SK-N-SH (cell line): ENCODE measurements around the gene CYSTM1. TPM values are rescaled to one million over a fixed set of nuclear protein-coding genes. Genes with fewer than 3 reads are reported as not detected.

Experiments used
- CTCF ChIA-PET: fragments of 300-600, 350-600 bp; formaldehyde crosslinking; extraction: SDS; loops from one replicate; lab custom pipeline; 2021; lab: Yijun Ruan, JAX
- POLR2A ChIA-PET: fragments of 350-600 bp; sonication (Branson Sonifier 250); formaldehyde crosslinking; extraction: SDS; loops from one replicate; lab custom pipeline; 2020; ENCODE audit warnings: antibody characterized with exemption, inconsistent platforms; lab: Yijun Ruan, JAX
- DNase-seq: peaks from one replicate; pipeline ENCODE4 v3.0.0; 2012
- H2AFZ ChIP-seq: fragments of 200-600 bp; sonication (generic); 2 replicates; pipeline ENCODE4 v1.8.1; 2016; ENCODE audit warnings: antibody characterized with exemption, mild to moderate bottlenecking, low read depth
- H3F3A ChIP-seq: fragments of 200-600 bp; sonication (generic); replicated peaks from 2 replicates; pipeline ENCODE3; 2016; ENCODE audit warnings: antibody characterized with exemption, mild to moderate bottlenecking; ENCODE audit not compliant: insufficient read depth
- H3K27ac ChIP-seq, 2 experiments: fragments of 200-500 bp in 1 of 2; fragments of 200-600 bp in 1 of 2; sonication (Bioruptor generic) in 1 of 2; sonication (generic), shearing (Covaris generic) in 1 of 2; 2 replicates each; pipeline versions ENCODE4 v1.5.1 to v1.6.1; 2014 to 2016; ENCODE audit warnings: low read depth in 2 of 2, inconsistent platforms in 1 of 2, low read length in 1 of 2, mild to moderate bottlenecking in 1 of 2, mixed read lengths in 1 of 2
- H3K27me3 ChIP-seq: fragments of 200-600 bp; sonication (generic), shearing (Covaris generic); 2 replicates; pipeline ENCODE4 v1.6.1; 2016; ENCODE audit warnings: mixed run types; ENCODE audit not compliant: insufficient read depth
- H3K36me3 ChIP-seq, 2 experiments: fragments of 200-500 bp in 1 of 2; fragments of 200-600 bp in 1 of 2; sonication (Bioruptor generic) in 1 of 2; sonication (generic) in 1 of 2; replicated peaks in 1 of 2; 2 replicates each; pipeline versions ENCODE3 to v1.5.1; 2014 to 2016; ENCODE audit warnings: low read length in 1 of 2, mild to moderate bottlenecking in 1 of 2; ENCODE audit not compliant: insufficient read depth in 2 of 2, control insufficient read depth in 1 of 2
- H3K4me1 ChIP-seq, 2 experiments: fragments of 200-500 bp in 1 of 2; fragments of 200-600 bp in 1 of 2; sonication (Bioruptor generic) in 1 of 2; sonication (generic), shearing (Covaris generic) in 1 of 2; 2 replicates each; pipeline versions ENCODE4 v1.5.1 to v1.6.1; 2014 to 2016; ENCODE audit warnings: low read depth in 1 of 2, low read length in 1 of 2, mixed run types in 1 of 2; ENCODE audit not compliant: insufficient read depth in 2 of 2, control insufficient read depth in 1 of 2
- H3K4me2 ChIP-seq: fragments of 200-600 bp; sonication (generic), shearing (Covaris generic); 2 replicates; pipeline ENCODE4 v1.6.1; 2017; ENCODE audit warnings: mixed run types
- H3K4me3 ChIP-seq, 2 experiments: fragments of 200-500 bp in 1 of 2; fragments of 200-600 bp in 1 of 2; sonication (Bioruptor generic) in 1 of 2; sonication (generic), shearing (Covaris generic) in 1 of 2; 2 replicates each; pipeline versions ENCODE4 v1.5.1 to v1.8.1; 2014 to 2016; ENCODE audit warnings: low read depth in 2 of 2, inconsistent platforms in 1 of 2, low read length in 1 of 2, mild to moderate bottlenecking in 1 of 2, mixed read lengths in 1 of 2, moderate library complexity in 1 of 2
- H3K79me2 ChIP-seq: fragments of 200-600 bp; sonication (generic); 2 replicates; pipeline ENCODE4 v1.8.1; 2017; ENCODE audit warnings: mild to moderate bottlenecking; ENCODE audit not compliant: insufficient read depth
- H3K9ac ChIP-seq: fragments of 200-600 bp; sonication (generic); 2 replicates; pipeline ENCODE4 v1.6.1; 2017; ENCODE audit warnings: mixed run types
- H3K9me2 ChIP-seq: fragments of 200-600 bp; sonication (generic); 2 replicates; pipeline ENCODE4 v1.6.1; 2017; ENCODE audit warnings: mixed run types
- H3K9me3 ChIP-seq: fragments of 200-600 bp; sonication (generic); 2 replicates; pipeline ENCODE4 v1.6.1; 2017; ENCODE audit warnings: mixed run types, mild to moderate bottlenecking, moderate library complexity
- H4K20me1 ChIP-seq: fragments of 200-600 bp; sonication (generic); 2 replicates; pipeline ENCODE4 v1.6.1; 2017; ENCODE audit warnings: mild to moderate bottlenecking, mixed run types; ENCODE audit not compliant: insufficient read depth
- CHD2 ChIP-seq: fragments of 150-350 bp; IDR thresholded peaks from 2 replicates; pipeline ENCODE4 v1.6.1; 2018; ENCODE audit warnings: low read length; ENCODE audit not compliant: partially characterized antibody
- ELF1 ChIP-seq: IDR thresholded peaks from 2 replicates; pipeline ENCODE4 v1.4.0; 2012
- EP300 ChIP-seq, 2 experiments: IDR thresholded peaks; 2 replicates each; pipeline versions ENCODE4 v1.4.0 to v1.6.1; 2012; ENCODE audit warnings: borderline replicate concordance in 1 of 2, low read depth in 1 of 2, low read length in 1 of 2
- EZH2phosphoT487 ChIP-seq: fragments of 200-600 bp; sonication (generic); IDR thresholded peaks from 2 replicates; pipeline ENCODE4 v1.6.1; 2017; ENCODE audit warnings: low read depth, mixed run types, mild to moderate bottlenecking, antibody characterized with exemption, moderate library complexity, borderline replicate concordance
- FOSL2 ChIP-seq: IDR thresholded peaks from 2 replicates; pipeline ENCODE4 v1.4.0; 2012; ENCODE audit warnings: low read depth, mild to moderate bottlenecking, moderate library complexity, borderline replicate concordance
- GABPA ChIP-seq: IDR thresholded peaks from 2 replicates; pipeline ENCODE4 v1.4.0; 2012; ENCODE audit warnings: low read depth, mild to moderate bottlenecking
- GATA2 ChIP-seq: sonication (generic); formaldehyde crosslinking; IDR thresholded peaks from 2 replicates; pipeline ENCODE4 v1.5.0; 2020; ENCODE audit warnings: mild to moderate bottlenecking, missing genetic modification reagents
- MEF2A ChIP-seq: IDR thresholded peaks from 2 replicates; pipeline ENCODE4 v1.4.0; 2012; ENCODE audit warnings: low read depth, borderline replicate concordance
- MXI1 ChIP-seq: IDR thresholded peaks from 2 replicates; pipeline ENCODE4 v1.6.1; 2012; ENCODE audit warnings: mild to moderate bottlenecking, low read depth, low read length, improper control_type of control experiment
- NRF1 ChIP-seq: IDR thresholded peaks from 2 replicates; pipeline ENCODE4 v1.6.1; 2012; ENCODE audit warnings: low read depth, mild to moderate bottlenecking, low read length
- RAD21 ChIP-seq: IDR thresholded peaks from 2 replicates; pipeline ENCODE4 v1.6.1; 2012; ENCODE audit warnings: mild to moderate bottlenecking, low read length
- RXRA ChIP-seq: IDR thresholded peaks from 2 replicates; pipeline ENCODE4 v1.4.0; 2012; ENCODE audit warnings: low read depth, mild to moderate bottlenecking, borderline replicate concordance
- SIN3A ChIP-seq: IDR thresholded peaks from 2 replicates; pipeline ENCODE4 v1.6.1; 2012; ENCODE audit warnings: low read depth, mild to moderate bottlenecking, low read length, moderate library complexity, borderline replicate concordance
- TAF1 ChIP-seq: IDR thresholded peaks from 2 replicates; pipeline ENCODE4 v1.6.1; 2012; ENCODE audit warnings: low read depth, mild to moderate bottlenecking, low read length, moderate library complexity, borderline replicate concordance
- TCF12 ChIP-seq: IDR thresholded peaks from 2 replicates; pipeline ENCODE4 v1.4.0; 2012
- TEAD4 ChIP-seq: IDR thresholded peaks from 2 replicates; pipeline ENCODE4 v1.4.0; 2012; ENCODE audit warnings: mild to moderate bottlenecking, borderline replicate concordance; ENCODE audit not compliant: insufficient read depth
- YY1 ChIP-seq: IDR thresholded peaks from 2 replicates; pipeline ENCODE4 v1.4.0; 2012; ENCODE audit warnings: low read depth, mild to moderate bottlenecking
- WGBS: methylation state at CpG from one replicate; pipeline ENCODE4 v1.1.6; 2017; ENCODE audit warnings: low lambda C conversion rate; 5-methylcytosine and 5-hydroxymethylcytosine counted together
- polyA plus RNA-seq, 3 experiments: library from polyadenylated mRNA; depleted of rRNA; stranded (reverse); fragments of >200 nt; gene quantifications; 2 replicates each; pipeline ENCODE4 v1.2.3, GENCODE V29; 2012
- TF ChIP-seq, protein P1 (sequence below): fragments of 200-600 bp; sonication (generic); IDR thresholded peaks from 2 replicates; pipeline ENCODE4 v1.6.1; 2017; ENCODE audit warnings: antibody characterized with exemption, mild to moderate bottlenecking, moderate library complexity
- TF ChIP-seq, protein P2 (sequence below): IDR thresholded peaks from 2 replicates; pipeline ENCODE4; 2012
- TF ChIP-seq, protein P3 (sequence below): IDR thresholded peaks from 2 replicates; pipeline ENCODE4 v1.6.1; 2012; ENCODE audit warnings: mild to moderate bottlenecking, low read depth, low read length, moderate library complexity

CYSTM1 gene
- polyA plus RNA-seq, 1 of the 3 experiments (the other 2 are of a cell fraction): 27.1 TPM

DNA sequence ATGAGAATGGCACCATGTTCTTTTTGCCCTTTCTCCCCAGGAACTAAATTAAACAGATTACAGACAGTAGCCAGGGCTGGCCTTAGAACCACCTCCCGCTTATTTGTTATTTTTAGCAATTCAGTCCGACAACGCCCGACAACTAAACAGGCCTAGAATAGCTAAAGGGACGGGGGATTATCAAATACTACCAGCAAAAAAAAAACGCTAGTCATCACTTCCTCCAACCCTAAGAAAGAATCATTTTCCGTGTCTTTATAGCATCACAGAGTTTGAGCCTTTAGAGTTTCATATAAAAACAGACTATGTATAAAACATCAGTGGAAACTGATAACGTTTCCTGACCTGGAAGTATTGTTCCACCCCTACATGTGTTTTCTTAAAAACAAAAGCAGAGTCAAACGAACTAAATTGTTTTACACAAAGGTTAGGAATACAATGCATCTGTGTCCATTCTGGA, 92.6 kb downstream of the CYSTM1 start:
- Histone ChIP-seq H3K36me3 (peaks cover 0 to 3% of the 10 kb centered on the region in 2 experiments), H3F3A (peaks cover 11% of the 10 kb centered on the region), H3K4me2 (no peak overlapping the region), H4K20me1 (no peaks in the 10 kb centered on the region), H3K4me3 (no peak overlapping the region), H3K27ac (no peak overlapping the region), H3K27me3 (no peaks in the 10 kb centered on the region), H3K9ac (no peak overlapping the region), H3K79me2 (peaks cover 30% of the 10 kb centered on the region; the same call in 1 of the 2 replicates), H3K4me1 (peaks cover 0 to 2% of the 10 kb centered on the region in 2 experiments; a peak in 1 of 4 replicates), H2AFZ (no peak overlapping the region), H3K9me3 (no peaks in the 10 kb centered on the region), H3K9me2 (no peaks in the 10 kb centered on the region)
- ChIA-PET POLR2A (no interaction called here), CTCF (interaction anchor here (0.9 to 2.1 kb wide), 4 partner anchors 10 to 84 kb away, joined by 3 to 7 read pairs (median 4); no protein-coding TSS in a partner anchor)
- 87% methylated on average over 9 of the region's 9 CpGs for WGBS
- no peak for DNase-seq
- TF ChIP-seq, protein P1, sequence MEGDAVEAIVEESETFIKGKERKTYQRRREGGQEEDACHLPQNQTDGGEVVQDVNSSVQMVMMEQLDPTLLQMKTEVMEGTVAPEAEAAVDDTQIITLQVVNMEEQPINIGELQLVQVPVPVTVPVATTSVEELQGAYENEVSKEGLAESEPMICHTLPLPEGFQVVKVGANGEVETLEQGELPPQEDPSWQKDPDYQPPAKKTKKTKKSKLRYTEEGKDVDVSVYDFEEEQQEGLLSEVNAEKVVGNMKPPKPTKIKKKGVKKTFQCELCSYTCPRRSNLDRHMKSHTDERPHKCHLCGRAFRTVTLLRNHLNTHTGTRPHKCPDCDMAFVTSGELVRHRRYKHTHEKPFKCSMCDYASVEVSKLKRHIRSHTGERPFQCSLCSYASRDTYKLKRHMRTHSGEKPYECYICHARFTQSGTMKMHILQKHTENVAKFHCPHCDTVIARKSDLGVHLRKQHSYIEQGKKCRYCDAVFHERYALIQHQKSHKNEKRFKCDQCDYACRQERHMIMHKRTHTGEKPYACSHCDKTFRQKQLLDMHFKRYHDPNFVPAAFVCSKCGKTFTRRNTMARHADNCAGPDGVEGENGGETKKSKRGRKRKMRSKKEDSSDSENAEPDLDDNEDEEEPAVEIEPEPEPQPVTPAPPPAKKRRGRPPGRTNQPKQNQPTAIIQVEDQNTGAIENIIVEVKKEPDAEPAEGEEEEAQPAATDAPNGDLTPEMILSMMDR: no peak
- TF ChIP-seq FOSL2 (no peak), CHD2 (no peak), GABPA (no peak), YY1 (no peak)

DNA sequence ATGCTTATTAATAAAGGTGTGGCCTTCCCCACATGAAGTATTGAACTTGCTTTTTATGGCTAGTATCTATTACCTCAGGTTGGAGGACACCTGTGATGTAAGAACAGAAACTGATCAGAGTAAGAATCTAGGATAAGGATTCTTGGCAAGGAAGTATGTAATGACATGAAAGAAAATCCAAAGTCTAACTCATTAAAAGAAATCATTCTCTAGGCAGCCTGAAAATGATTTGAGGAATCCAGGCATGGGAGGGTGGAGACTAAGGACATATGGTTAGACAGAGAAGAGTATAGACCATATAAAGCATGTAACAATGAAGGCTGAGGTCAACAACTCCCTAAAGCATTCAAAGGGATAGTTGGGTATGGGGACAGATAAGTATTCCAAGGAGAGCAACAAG, 95.0 kb downstream of the CYSTM1 start:
- Histone ChIP-seq H3K9me3 (no peaks in the 10 kb centered on the region), H3K27me3 (no peaks in the 10 kb centered on the region), H3K4me3 (no peak overlapping the region), H3K4me1 (no peaks in the 10 kb centered on the region), H3K4me2 (no peak overlapping the region), H4K20me1 (no peaks in the 10 kb centered on the region), H3K36me3 (peaks cover 2 to 3% of the 10 kb centered on the region in 2 experiments), H3K27ac (no peak overlapping the region), H3K9me2 (no peaks in the 10 kb centered on the region), H3K9ac (no peak overlapping the region), H3K79me2 (peaks cover 38% of the 10 kb centered on the region; the same call in 1 of the 2 replicates), H2AFZ (no peak overlapping the region), H3F3A (peaks cover 11% of the 10 kb centered on the region)
- no peak for TF ChIP-seq RAD21
- no peak for TF ChIP-seq ELF1
- TF ChIP-seq EP300 (IDR thresholded peaks at IDR 0.05; ENCODE audit: borderline replicate concordance in 1 of 2, low read depth in 1 of 2, low read length in 1 of 2): no peak
- no peak for TF ChIP-seq TEAD4
- no peak for TF ChIP-seq CHD2
- no peak for TF ChIP-seq GATA2 (CRISPR knock-in tag)
- no peak for TF ChIP-seq EZH2phosphoT487
- TF ChIP-seq FOSL2: no peak
- TF ChIP-seq TCF12: no peak
- TF ChIP-seq, protein P2, sequence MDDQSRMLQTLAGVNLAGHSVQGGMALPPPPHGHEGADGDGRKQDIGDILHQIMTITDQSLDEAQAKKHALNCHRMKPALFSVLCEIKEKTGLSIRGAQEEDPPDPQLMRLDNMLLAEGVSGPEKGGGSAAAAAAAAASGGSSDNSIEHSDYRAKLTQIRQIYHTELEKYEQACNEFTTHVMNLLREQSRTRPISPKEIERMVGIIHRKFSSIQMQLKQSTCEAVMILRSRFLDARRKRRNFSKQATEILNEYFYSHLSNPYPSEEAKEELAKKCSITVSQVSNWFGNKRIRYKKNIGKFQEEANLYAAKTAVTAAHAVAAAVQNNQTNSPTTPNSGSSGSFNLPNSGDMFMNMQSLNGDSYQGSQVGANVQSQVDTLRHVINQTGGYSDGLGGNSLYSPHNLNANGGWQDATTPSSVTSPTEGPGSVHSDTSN: no peak
- no peak for TF ChIP-seq NRF1
- TF ChIP-seq SIN3A: no peak
- no peak for TF ChIP-seq RXRA
- TF ChIP-seq TAF1: no peak
- TF ChIP-seq, protein P3, sequence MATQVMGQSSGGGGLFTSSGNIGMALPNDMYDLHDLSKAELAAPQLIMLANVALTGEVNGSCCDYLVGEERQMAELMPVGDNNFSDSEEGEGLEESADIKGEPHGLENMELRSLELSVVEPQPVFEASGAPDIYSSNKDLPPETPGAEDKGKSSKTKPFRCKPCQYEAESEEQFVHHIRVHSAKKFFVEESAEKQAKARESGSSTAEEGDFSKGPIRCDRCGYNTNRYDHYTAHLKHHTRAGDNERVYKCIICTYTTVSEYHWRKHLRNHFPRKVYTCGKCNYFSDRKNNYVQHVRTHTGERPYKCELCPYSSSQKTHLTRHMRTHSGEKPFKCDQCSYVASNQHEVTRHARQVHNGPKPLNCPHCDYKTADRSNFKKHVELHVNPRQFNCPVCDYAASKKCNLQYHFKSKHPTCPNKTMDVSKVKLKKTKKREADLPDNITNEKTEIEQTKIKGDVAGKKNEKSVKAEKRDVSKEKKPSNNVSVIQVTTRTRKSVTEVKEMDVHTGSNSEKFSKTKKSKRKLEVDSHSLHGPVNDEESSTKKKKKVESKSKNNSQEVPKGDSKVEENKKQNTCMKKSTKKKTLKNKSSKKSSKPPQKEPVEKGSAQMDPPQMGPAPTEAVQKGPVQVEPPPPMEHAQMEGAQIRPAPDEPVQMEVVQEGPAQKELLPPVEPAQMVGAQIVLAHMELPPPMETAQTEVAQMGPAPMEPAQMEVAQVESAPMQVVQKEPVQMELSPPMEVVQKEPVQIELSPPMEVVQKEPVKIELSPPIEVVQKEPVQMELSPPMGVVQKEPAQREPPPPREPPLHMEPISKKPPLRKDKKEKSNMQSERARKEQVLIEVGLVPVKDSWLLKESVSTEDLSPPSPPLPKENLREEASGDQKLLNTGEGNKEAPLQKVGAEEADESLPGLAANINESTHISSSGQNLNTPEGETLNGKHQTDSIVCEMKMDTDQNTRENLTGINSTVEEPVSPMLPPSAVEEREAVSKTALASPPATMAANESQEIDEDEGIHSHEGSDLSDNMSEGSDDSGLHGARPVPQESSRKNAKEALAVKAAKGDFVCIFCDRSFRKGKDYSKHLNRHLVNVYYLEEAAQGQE: no peak
- no peak for TF ChIP-seq MEF2A
- no peak for TF ChIP-seq MXI1
- ChIA-PET CTCF (no interaction called here), POLR2A (no interaction called here)
- DNase-seq: no peak
